CD4-positive, alpha-beta T cell treated with Interleukin-4 for 4 hours (primary cell): ENCODE data around the gene ILDR1.
"Not testable (repeated sequence)": the region's sequence is repeated elsewhere in the genome, so short reads cannot be mapped to it uniquely, and the experiment has no call there.

ENCODE experiments used
- DNase-seq: peaks from one replicate; pipeline ENCODE4 v3.0.0-alpha.2; 2020

The ILDR1 gene

DNA sequence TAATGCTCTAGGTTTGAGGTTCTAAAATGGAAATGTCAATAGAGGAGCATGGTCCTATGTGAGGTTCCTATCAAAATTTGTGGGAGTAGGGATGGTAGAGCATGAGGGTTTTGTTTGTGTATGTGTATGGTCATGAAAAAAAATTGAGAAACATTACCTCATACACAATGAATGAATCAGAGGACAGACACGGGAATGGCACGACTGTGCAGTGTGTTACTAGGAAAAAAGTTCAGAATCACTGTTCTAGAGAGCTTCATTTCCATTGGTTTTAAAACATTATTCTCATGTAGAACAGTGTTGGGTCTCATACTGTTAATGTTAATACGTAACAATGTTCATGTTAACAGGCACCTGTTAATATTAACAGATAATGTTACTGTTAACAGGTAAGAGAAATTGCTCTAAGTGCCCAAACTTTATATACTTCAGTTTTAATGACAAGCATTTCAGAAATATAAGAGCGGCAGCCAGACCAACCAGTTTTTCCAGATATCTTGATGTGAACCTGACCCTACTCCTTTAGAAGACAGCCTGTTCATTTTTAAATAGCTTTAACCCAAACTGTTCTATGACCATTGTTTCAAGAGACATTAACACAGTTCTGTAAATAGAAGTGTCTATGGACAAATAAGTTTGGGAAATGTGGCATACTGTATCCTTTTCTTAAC lies 79.8 kb downstream of the ILDR1 start:
- DNase-seq: no peak

DNA sequence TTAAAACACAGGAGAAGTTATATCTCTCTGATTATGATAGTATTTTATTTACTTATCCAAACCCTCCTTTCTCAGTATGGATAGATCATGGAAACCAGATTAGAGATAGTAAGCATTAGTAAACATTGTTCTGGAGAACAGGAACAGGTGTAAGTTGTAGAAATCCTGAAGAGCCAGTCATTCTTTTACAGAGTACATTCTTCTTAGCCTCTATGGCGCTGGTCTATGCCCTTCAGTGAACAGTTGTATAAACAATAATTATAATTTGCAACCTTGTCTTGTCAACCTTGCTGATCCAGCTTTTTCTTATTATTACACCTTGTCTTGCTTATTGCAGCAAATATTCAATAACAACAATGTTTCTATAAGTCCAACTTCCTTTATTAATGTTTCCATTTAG lies 80.5 kb downstream of the ILDR1 start:
- DNase-seq: no peak

DNA sequence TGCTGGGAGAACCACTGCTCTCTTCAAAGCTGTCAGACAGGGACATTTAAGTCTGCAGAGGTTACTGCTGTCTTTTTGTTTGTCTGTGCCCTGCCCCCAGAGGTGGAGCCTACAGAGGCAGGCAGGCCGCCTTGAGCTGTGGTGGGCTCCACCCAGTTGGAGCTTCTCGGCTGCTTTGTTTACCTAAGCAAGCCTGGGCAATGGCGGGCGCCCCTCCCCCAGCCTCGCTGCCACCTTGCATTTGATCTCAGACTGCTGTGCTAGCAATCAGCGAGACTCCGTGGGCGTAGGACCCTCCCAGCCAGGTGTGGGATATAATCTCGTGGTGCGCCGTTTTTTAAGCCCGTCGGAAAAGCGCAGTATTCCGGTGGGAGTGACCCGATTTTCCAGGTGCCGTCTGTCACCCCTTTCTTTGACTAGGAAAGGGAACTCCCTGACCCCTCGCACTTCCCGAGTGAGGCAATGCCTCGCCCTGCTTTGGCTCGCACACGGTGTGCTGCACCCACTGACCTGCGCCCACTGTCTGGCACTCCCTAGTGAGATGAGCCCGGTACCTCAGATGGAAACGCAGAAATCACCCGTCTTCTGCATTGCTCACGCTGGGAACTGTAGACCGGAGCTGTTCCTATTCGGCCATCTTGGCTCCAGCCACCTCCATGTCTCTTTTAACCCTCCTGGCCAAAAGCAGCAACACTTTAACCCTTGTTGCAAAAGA lies 83.7 kb downstream of the ILDR1 start:
- DNase-seq: not testable (repeated sequence)
